CD8-positive, alpha-beta memory T cell (primary cell): Measurements from ENCODE around the gene HDGFL2. TPM values are rescaled to one million over a fixed set of nuclear protein-coding genes. Genes with fewer than 3 reads are reported as not detected.

Experiments
- CTCF ChIA-PET: fragments of 350-600 bp; sonication (Branson Sonifier 250); formaldehyde crosslinking; loops from one replicate; lab custom pipeline; 2021; ENCODE audit warnings: antibody characterized with exemption; lab: Charles Lee
- POLR2A ChIA-PET: fragments of 350-600 bp; sonication (Branson Sonifier 250); formaldehyde crosslinking; loops from one replicate; lab custom pipeline; 2021; ENCODE audit warnings: antibody characterized with exemption; lab: Charles Lee
- DNase-seq, 5 donors: peaks; one replicate each; pipeline versions ENCODE4 v3.0.0 to v3.0.0-alpha.2; 2020 to 2022; ENCODE audit warnings: mixed read lengths in 1 of 5
- H3K27ac ChIP-seq: one replicate; pipeline ENCODE4 v1.7.0; 2013; ENCODE audit warnings: low read depth, mild to moderate bottlenecking, low read length, moderate library complexity
- H3K27me3 ChIP-seq: 2 replicates; pipeline ENCODE4 v1.7.0; 2013; ENCODE audit warnings: low read length, mild to moderate bottlenecking; ENCODE audit not compliant: insufficient read depth, poor library complexity, severe bottlenecking
- H3K36me3 ChIP-seq: 2 replicates; pipeline ENCODE4 v1.7.0; 2013; ENCODE audit warnings: mild to moderate bottlenecking, low read length, moderate library complexity; ENCODE audit not compliant: insufficient read depth
- H3K4me1 ChIP-seq: 2 replicates; pipeline ENCODE4 v1.7.0; 2013; ENCODE audit warnings: mild to moderate bottlenecking, low read length, moderate library complexity; ENCODE audit not compliant: insufficient read depth
- H3K4me3 ChIP-seq: 2 replicates; pipeline ENCODE4 v1.7.0; 2013; ENCODE audit warnings: mild to moderate bottlenecking, low read length
- H3K9me3 ChIP-seq: 2 replicates; pipeline ENCODE4 v1.7.0; 2013; ENCODE audit warnings: mild to moderate bottlenecking, low read length
- H3K27ac Mint-ChIP-seq, 8 donors: one replicate each; pipeline ENCODE4 v1.8.0; 2020 to 2021; ENCODE audit warnings: mixed read lengths in 8 of 8, mild to moderate bottlenecking in 6 of 8, inconsistent platforms in 3 of 8, moderate library complexity in 3 of 8
- H3K27me3 Mint-ChIP-seq, 2 donors: one replicate each; pipeline ENCODE4 v1.8.0; 2020 to 2021; ENCODE audit warnings: mixed read lengths in 2 of 2, mild to moderate bottlenecking in 1 of 2, moderate library complexity in 1 of 2
- H3K36me3 Mint-ChIP-seq, 3 donors: one replicate each; pipeline ENCODE4 v1.8.0; 2020 to 2021; ENCODE audit warnings: mixed read lengths in 3 of 3, inconsistent platforms in 1 of 3, mild to moderate bottlenecking in 1 of 3
- H3K4me1 Mint-ChIP-seq, 3 donors: one replicate each; pipeline ENCODE4 v1.8.0; 2020 to 2021; ENCODE audit warnings: mixed read lengths in 3 of 3, inconsistent platforms in 1 of 3, mild to moderate bottlenecking in 1 of 3
- H3K4me3 Mint-ChIP-seq, 7 donors: one replicate each; pipeline ENCODE4 v1.8.0; 2020 to 2021; ENCODE audit warnings: mixed read lengths in 7 of 7, mild to moderate bottlenecking in 6 of 7, moderate library complexity in 4 of 7, inconsistent platforms in 2 of 7
- H3K9me3 Mint-ChIP-seq, 5 donors: one replicate each; pipeline ENCODE4 v1.8.0; 2020 to 2022; ENCODE audit warnings: mixed read lengths in 5 of 5, mild to moderate bottlenecking in 3 of 5, moderate library complexity in 2 of 5, inconsistent platforms in 1 of 5
- polyA plus RNA-seq: library from polyadenylated mRNA; unstranded; fragments of 300-500 nt; fragmentation: Illumina TruSeq; gene quantifications from one replicate; pipeline ENCODE4 v1.2.3, GENCODE V29; 2021
- total RNA-seq, 2 experiments: library from RNA; stranded (reverse); gene quantifications; one replicate each; pipeline ENCODE4 v1.2.3, GENCODE V29; 2021

Gene HDGFL2
- total and polyA plus RNA-seq, 3 experiments from 2014 or later: 24.9 to 45.4 (median 42.7) TPM

DNA sequence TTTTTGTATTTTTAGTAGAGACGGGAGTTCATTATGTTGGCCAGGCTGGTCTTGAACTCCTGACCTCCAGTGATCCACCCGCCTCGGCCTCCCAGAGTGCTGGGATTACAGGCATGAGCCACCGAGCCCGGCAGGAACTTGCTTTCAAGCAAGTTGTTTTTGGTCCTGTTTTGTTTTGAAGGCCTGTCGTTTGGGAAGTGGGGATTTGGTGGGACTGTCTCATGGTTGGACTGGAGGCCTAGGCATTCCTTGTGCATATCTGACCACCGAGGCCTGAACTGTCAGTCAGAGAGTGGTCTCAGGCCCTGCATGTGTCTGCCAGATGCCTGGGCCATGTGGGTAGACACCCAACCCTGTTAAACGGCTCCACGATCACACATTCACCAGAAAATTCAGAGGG lies 40.8 kb upstream of the HDGFL2 start:
- H3K4me3 ChIP-seq: no peak overlapping the region
- Mint-ChIP-seq H3K4me1 (no peaks in the 10 kb centered on the region), H3K4me3 (no peak overlapping the region), H3K27ac (peak overlapping the region in 1 of 8 donors; percentile 43), H3K27me3 (no peaks in the 10 kb centered on the region), H3K36me3 (peaks cover 4 to 58% (median 5%) of the 10 kb centered on the region in 3 donors), H3K9me3 (no peaks in the 10 kb centered on the region)
- H3K27me3 ChIP-seq: no peaks in the 10 kb centered on the region
- H3K27ac ChIP-seq: no peak overlapping the region
- CTCF ChIA-PET: no interaction called here
- POLR2A ChIA-PET: no interaction called here
- DNase-seq: no peak
- H3K36me3 ChIP-seq: peaks cover 8% of the 10 kb centered on the region
- no peaks in the 10 kb centered on the region for H3K4me1 ChIP-seq
- H3K9me3 ChIP-seq: no peaks in the 10 kb centered on the region

DNA sequence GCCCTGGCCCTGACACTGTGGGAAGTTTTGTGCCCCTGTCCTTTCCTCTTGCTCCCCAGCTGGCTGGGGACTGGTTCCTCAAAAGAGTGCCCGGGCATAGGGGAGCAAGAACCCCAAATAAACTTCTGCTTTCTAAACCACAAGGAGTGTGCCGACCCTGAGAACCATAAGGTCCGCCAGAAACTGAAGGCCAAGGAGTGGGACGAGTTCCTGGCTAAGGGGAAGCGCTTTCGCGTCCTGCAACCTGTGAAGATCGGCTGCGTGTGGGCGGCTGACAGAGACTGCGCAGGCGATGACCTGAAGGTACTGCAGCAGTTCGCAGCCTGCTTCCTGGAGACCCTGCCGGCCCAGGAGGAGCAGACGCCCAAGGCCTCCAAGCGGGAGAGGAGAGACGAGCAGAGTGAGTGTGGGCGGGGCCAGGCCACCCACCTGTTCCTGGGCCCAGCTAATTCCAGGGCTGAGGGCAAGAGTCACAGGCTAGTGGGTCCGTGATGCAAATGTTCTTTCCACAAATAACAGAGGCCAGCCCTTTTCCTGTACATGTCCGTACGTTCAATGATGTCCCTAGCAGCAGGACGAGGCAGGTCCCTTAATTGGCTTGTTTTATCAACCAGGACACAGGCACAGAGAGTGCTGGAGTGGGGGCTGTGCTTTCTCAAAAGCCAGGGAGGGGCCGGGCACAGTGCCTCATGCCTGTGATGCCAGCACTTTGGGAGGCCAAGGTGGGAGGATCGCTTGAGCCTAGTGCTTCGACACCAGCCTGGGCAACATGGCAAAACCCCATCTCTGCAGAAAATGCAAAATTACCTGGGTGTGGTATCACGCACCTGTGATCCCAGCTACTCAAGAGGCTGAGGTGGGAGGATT lies 40.1 kb upstream of the HDGFL2 start:
- H3K27me3 ChIP-seq: no peaks in the 10 kb centered on the region
- POLR2A ChIA-PET: interaction anchor here (0.7 kb wide), 1 partner anchor 108 kb away, joined by 7 read pairs; no protein-coding TSS in a partner anchor
- no peak overlapping the region for H3K27ac ChIP-seq
- no peak for DNase-seq
- H3K4me1 ChIP-seq: no peaks in the 10 kb centered on the region
- peak overlapping the region in 1 of 8 donors; percentile 69 for H3K27ac Mint-ChIP-seq
- H3K4me3 Mint-ChIP-seq: no peak overlapping the region
- H3K27me3 Mint-ChIP-seq: no peaks in the 10 kb centered on the region
- H3K9me3 Mint-ChIP-seq: no peaks in the 10 kb centered on the region
- CTCF ChIA-PET: no interaction called here
- H3K36me3 Mint-ChIP-seq: peaks cover 4 to 58% (median 5%) of the 10 kb centered on the region in 3 donors
- no peak overlapping the region for H3K4me3 ChIP-seq
- peaks cover 8% of the 10 kb centered on the region for H3K36me3 ChIP-seq
- H3K9me3 ChIP-seq: no peaks in the 10 kb centered on the region
- no peaks in the 10 kb centered on the region for H3K4me1 Mint-ChIP-seq

DNA sequence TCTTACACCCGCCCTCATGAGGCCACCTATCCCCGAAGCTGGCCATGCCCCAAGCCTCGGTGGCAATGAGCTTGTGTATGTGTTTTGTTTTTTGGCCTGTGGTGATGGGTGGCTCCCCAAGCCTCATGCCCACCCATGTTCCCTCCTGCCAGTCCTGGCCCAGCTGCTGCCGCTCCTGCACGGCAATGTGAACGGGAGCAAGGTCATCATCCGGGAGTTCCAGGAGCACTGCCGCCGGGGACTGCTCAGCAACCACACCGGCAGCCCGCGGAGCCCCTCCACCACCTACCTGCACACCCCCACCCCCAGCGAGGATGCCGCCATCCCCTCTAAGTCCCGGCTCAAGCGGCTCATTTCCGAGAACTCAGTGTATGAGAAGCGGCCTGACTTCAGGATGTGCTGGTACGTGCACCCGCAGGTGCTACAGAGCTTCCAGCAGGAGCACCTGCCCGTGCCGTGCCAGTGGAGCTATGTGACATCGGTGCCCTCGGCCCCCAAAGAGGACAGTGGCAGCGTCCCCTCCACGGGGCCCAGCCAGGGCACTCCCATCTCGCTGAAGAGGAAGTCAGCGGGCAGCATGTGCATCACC lies 39.1 kb upstream of the HDGFL2 start:
- ChIA-PET CTCF (no interaction called here), POLR2A (no interaction called here)
- Mint-ChIP-seq H3K9me3 (no peaks in the 10 kb centered on the region), H3K4me1 (no peaks in the 10 kb centered on the region), H3K4me3 (no peak overlapping the region), H3K27me3 (no peaks in the 10 kb centered on the region), H3K36me3 (peaks cover 4 to 58% (median 6%) of the 10 kb centered on the region in 3 donors), H3K27ac (peak overlapping the region in 1 of 8 donors; percentile 43)
- no peak overlapping the region for H3K4me3 ChIP-seq
- peaks cover 8% of the 10 kb centered on the region for H3K36me3 ChIP-seq
- no peaks in the 10 kb centered on the region for H3K4me1 ChIP-seq
- H3K27ac ChIP-seq: no peak overlapping the region
- H3K27me3 ChIP-seq: no peaks in the 10 kb centered on the region
- no peaks in the 10 kb centered on the region for H3K9me3 ChIP-seq
- DNase-seq: no peak

DNA sequence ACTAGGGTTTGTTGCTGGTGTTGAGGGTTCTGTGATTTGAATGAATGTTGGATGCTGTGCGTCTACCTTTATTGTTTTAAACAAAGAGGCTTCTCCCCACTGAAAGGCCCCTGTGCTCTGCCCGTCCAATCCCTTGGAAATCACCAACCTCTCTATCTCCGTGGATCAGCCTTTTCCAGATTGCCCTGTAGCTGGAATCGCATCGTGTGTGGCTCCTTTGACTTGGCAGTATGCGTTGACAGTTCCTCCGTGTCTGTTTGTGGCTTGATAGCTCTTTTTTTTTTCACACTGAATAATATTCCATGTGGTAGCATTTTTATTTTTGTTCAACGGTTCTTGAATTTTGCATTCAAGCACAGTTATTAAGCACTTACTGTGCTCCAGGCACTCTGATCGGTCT lies 37.7 kb upstream of the HDGFL2 start:
- Histone ChIP-seq H3K27me3 (no peaks in the 10 kb centered on the region), H3K27ac (no peak overlapping the region), H3K36me3 (peaks cover 8% of the 10 kb centered on the region), H3K4me3 (no peak overlapping the region), H3K4me1 (no peaks in the 10 kb centered on the region), H3K9me3 (no peaks in the 10 kb centered on the region)
- Mint-ChIP-seq H3K9me3 (no peaks in the 10 kb centered on the region), H3K4me1 (no peaks in the 10 kb centered on the region), H3K4me3 (no peak overlapping the region), H3K36me3 (peaks cover 4 to 53% (median 6%) of the 10 kb centered on the region in 3 donors), H3K27ac (no peak overlapping the region), H3K27me3 (no peaks in the 10 kb centered on the region)
- no peak for DNase-seq
- POLR2A ChIA-PET: no interaction called here
- CTCF ChIA-PET: no interaction called here

DNA sequence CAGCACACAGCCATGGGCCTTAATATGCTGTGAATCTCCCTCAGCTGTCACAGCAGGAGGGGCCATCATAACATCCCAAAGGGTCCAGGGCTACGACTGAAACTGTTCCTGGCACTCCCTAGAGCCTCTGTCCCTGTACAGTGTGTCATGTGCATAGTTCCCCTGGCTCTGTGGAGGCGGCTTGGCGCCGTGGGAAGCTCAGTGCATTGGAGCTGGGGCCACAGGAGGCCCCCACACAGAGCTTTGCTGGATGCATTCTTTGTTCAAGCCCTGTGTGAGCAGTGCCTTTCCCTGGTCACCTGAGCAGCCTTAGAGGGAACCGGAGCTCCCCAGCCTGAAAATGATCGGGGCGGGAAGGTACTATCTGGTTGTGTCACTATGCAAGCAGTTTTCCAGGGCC lies 35.9 kb upstream of the HDGFL2 start:
- H3K36me3 Mint-ChIP-seq: peaks cover 4 to 39% (median 6%) of the 10 kb centered on the region in 3 donors
- peaks cover 3% of the 10 kb centered on the region for H3K36me3 ChIP-seq

DNA sequence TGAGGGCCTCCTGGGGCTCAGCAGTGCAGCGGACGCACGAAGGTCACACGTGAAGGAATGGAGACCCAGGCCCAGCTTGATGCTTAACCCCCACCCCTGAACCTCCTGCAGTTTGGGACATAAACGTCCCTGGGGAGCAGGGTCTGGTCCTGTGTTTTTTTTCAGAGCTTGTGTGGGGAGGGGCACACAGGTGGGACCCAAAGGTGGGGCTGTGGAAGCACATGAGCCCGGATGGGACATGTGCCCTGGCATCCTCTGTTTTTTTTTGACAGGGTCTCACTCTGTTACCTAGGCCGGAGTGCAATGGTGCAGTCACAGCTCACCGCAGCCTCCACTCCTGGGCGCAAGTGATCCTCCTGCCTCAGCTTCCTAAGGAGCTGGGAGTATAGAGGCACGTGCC lies 35.0 kb upstream of the HDGFL2 start:
- Mint-ChIP-seq H3K27me3 (no peaks in the 10 kb centered on the region), H3K36me3 (peaks cover under 1 to 30% (median 6%) of the 10 kb centered on the region in 3 donors), H3K4me1 (peaks cover 0 to 2% (median 0%) of the 10 kb centered on the region in 3 donors), H3K27ac (no peak overlapping the region), H3K9me3 (no peaks in the 10 kb centered on the region), H3K4me3 (no peak overlapping the region)
- no peaks in the 10 kb centered on the region for H3K4me1 ChIP-seq
- POLR2A ChIA-PET: no interaction called here
- H3K27me3 ChIP-seq: no peaks in the 10 kb centered on the region
- CTCF ChIA-PET: no interaction called here
- H3K36me3 ChIP-seq: no peaks in the 10 kb centered on the region
- DNase-seq: no peak
- no peaks in the 10 kb centered on the region for H3K9me3 ChIP-seq
- no peak overlapping the region for H3K4me3 ChIP-seq
- no peak overlapping the region for H3K27ac ChIP-seq

More for the DNA sequence above, 35.9 kb upstream of the HDGFL2 start:
- no peak overlapping the region for H3K4me3 ChIP-seq
- H3K4me1 ChIP-seq: no peaks in the 10 kb centered on the region
- Mint-ChIP-seq H3K27ac (peak overlapping the region in 1 of 8 donors; percentile 19), H3K9me3 (no peaks in the 10 kb centered on the region), H3K4me1 (no peaks in the 10 kb centered on the region), H3K27me3 (no peaks in the 10 kb centered on the region), H3K4me3 (no peak overlapping the region)
- H3K27me3 ChIP-seq: no peaks in the 10 kb centered on the region
- no peak overlapping the region for H3K27ac ChIP-seq
- ChIA-PET CTCF (no interaction called here), POLR2A (no interaction called here)
- no peak for DNase-seq
- H3K9me3 ChIP-seq: no peaks in the 10 kb centered on the region

DNA sequence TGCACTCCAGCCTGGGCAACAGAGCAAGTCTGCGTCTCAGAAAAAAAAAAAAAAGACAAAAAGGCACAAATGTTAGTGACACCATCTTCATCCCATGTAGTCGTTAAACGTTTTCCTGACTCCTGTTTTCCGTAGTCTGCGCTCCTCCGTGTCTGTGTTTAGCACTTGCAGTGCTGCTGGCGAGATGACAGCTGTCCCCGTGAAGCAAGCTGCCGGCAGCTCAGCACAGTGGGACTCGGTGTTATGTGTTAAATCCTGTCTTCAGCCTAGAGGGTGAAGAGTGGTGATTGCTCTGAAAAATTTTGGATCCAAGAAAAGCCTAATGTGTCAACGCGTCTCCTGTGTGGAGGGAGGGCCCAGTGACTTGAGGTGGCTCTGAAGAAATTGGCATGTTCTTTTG lies 32.9 kb upstream of the HDGFL2 start:
- Mint-ChIP-seq H3K27me3 (no peaks in the 10 kb centered on the region), H3K27ac (peak overlapping the region in 1 of 8 donors; percentile 68), H3K36me3 (peaks cover 0 to 18% (median 6%) of the 10 kb centered on the region in 3 donors), H3K4me3 (no peak overlapping the region), H3K9me3 (no peaks in the 10 kb centered on the region), H3K4me1 (peaks cover 0 to 5% (median 0%) of the 10 kb centered on the region in 3 donors)
- no peaks in the 10 kb centered on the region for H3K4me1 ChIP-seq
- no peaks in the 10 kb centered on the region for H3K9me3 ChIP-seq
- H3K4me3 ChIP-seq: no peak overlapping the region
- H3K36me3 ChIP-seq: no peaks in the 10 kb centered on the region
- ChIA-PET POLR2A (no interaction called here), CTCF (no interaction called here)
- no peaks in the 10 kb centered on the region for H3K27me3 ChIP-seq
- no peak for DNase-seq
- no peak overlapping the region for H3K27ac ChIP-seq
